AG04449 (cell line): Measurements from ENCODE around the gene GNAT3.

Source experiments
- CTCF ChIA-PET: fragments of 350-600 bp; formaldehyde crosslinking; extraction: SDS; loops from one replicate; lab custom pipeline; 2021; ENCODE audit warnings: antibody characterized with exemption; lab: Yijun Ruan, JAX
- POLR2A ChIA-PET: fragments of 400-600, 350-600 bp; formaldehyde crosslinking; extraction: SDS; loops from one replicate; lab custom pipeline; 2020; ENCODE audit warnings: antibody characterized with exemption, inconsistent platforms; lab: Yijun Ruan, JAX
- DNase-seq: peaks from one replicate; pipeline ENCODE4 v3.0.0-alpha.2; 2010; ENCODE audit warnings: low read depth, low spot score
- H3K4me3 ChIP-seq: 2 replicates; pipeline ENCODE4 v1.5.1; 2011; ENCODE audit warnings: low read depth, mild to moderate bottlenecking, control low read depth, low read length
- CTCF ChIP-seq: IDR thresholded peaks from one replicate; pipeline ENCODE4 v1.5.1; 2011; ENCODE audit warnings: mild to moderate bottlenecking, moderate library complexity, low read length, control low read depth, inconsistent platforms; ENCODE audit not compliant: insufficient read depth; ENCODE audit errors: missing control alignments

GNAT3 gene

DNA sequence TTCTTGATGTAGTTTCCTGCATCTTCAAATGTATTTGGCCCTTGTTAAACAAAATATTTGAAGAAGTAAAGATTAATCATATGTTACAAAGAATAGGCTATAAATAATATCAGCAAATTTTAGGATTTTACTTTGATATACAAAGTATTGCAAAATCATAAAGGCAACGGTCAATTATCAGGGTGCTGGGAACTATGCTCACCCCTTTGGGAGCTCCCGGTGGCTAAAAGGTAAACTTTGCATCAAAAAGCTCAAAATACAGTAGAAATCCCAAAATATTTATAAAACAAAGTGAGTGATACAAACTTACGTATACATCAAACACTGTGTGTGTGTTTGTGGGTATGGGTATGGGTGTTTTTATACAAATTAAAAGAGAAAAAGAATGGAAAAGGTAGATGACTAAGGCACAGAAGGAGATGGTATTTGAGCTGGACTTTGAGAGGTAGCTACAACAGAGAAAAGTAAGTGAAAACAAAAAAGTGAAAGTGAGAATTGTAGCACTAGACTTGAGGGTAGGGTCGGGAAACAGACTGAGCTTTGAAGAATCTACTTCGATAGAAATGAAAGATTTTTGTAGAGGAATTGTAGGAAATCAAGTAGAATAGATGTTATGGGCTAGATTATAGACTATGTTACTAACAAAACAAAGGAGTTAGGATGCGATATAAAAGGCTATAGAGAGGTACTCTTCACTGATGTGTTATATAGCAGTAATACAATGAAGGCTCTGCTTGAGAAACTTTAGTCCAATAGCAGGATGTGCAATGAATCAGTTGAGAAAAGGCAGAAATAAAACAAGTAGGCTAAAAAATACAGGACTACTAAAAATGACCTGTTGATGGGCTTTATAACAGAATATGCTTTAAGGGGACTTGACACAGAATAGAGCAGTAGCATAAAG, 52.8 kb downstream of the GNAT3 start:
- ChIA-PET CTCF (interaction anchor here (1.0 to 1.4 kb wide), 3 partner anchors 31 to 203 kb away, joined by 3 to 4 read pairs (median 4); no protein-coding TSS in a partner anchor), POLR2A (no interaction called here)
- TF ChIP-seq CTCF = no peak
- DNase-seq = no peak
- no peak overlapping the region for H3K4me3 ChIP-seq

DNA sequence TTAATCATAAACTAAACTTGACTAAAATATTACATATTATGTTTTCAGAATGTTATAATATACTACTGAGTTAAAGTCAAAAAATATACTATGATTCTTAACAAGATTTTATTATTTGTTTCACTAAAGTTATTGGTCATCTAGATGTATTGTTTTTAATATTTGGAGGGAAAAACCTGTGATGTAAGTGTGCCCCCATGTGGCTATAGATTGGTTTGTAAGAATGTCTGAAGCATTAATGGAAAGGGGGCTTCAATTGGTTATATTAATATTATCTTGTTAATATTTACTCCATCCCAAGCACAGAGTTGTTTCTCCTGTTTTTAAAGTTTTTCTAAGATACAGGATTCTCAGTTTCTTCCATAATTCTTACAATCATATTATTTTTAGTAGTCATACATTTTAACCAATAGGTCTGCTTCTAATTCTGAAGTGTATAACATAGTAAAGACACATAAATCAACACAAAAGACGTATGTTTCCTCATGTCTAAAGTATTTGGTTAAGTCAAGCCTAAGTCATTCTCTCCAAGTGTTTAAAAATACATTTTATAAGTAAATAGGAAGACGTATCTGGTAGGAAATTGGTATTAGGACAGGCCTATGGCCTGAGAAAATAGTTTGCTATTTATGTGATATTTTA, 58.0 kb downstream of the GNAT3 start:
- no peak for DNase-seq
- CTCF ChIA-PET = interaction anchor here (0.5 to 1.0 kb wide), 2 partner anchors 393 to 394 kb away, joined by 3 read pairs; no protein-coding TSS in a partner anchor
- TF ChIP-seq CTCF = peak; percentile 13
- H3K4me3 ChIP-seq = no peak overlapping the region
- POLR2A ChIA-PET = no interaction called here

DNA sequence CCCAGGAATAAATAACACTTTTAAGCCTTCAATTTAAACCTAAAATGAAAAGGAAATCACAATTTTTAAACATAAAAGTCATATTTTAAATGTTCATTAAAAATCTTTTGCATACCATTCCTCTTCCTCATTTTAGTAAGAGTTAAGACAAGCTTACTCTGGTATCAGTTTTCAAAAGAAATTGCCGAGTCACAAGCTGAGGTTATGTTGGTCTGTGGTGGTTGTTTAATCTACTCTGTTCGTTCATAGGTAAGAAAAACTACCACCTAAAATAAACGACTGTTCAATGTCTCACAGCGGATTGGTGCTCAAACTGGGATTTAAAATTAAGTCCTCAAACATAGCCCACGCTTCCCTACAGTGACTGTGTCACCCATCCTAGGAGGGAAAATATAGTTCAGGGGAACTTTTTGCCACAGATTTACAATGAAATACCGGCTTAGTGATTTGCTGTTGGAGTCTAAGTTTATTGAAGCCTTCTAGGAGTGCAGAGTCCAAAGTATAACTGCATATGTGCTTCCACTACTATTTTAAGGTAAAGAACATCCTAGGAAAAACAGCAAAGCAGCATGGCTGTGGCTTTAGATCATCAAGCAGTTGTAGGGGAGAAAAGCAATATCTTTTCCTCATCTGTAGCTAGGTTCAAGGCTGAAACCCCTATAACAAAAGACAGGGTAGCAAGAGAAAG, 61.1 kb downstream of the GNAT3 start:
- ChIA-PET POLR2A (no interaction called here), CTCF (interaction anchor here (1.0 to 3.1 kb wide), 7 partner anchors 10 to 390 kb away, joined by 3 to 20 read pairs (median 3); no protein-coding TSS in a partner anchor)
- no peak for TF ChIP-seq CTCF
- H3K4me3 ChIP-seq = no peak overlapping the region
- DNase-seq = no peak

DNA sequence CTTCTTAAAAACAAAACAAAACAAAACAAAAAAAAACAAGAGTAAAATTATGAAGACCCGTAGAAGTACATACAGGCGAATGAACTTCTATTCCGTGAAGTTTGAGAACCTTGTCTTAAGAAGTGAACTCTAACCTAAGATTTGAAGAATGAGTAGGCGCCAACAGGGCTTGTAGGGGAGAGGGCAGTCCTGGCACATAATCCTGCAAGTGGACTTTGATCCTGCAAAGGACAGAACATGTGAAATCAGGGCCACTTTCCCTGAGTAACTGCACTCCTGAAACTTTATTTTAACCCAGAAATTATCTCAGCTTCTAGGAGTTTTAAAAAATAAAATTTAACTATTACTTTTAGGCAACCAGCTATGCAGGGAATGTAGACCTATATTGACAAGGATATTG, 62.0 kb downstream of the GNAT3 start:
- no peak for DNase-seq
- TF ChIP-seq CTCF = no peak
- H3K4me3 ChIP-seq = no peak overlapping the region
- CTCF ChIA-PET = interaction anchor here (1.0 to 3.1 kb wide), 3 partner anchors 9 to 390 kb away, joined by 3 to 20 read pairs (median 5); no protein-coding TSS in a partner anchor
- POLR2A ChIA-PET = no interaction called here

DNA sequence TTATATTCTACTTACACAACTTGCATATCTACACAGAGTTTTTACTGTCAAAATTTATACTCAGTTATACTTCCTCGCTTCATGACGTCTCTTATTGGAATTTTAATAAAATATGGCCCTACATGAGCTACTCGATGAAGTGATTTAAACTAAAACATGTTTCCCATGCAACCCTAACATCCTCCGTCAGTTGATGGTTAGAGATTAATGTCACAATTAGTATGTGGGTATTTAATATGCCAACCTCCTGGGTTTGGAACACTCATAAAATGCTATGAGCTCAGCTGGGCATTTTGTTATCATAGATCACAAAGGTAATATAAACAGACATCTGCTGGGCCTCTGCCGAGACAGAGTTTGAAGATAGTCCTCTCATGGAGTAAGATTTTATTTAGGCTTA, 66.5 kb downstream of the GNAT3 start:
- no peak overlapping the region for H3K4me3 ChIP-seq
- CTCF ChIA-PET = interaction anchor here (0.7 to 3.3 kb wide), 4 partner anchors 16 to 386 kb away, joined by 3 to 14 read pairs (median 5); no protein-coding TSS in a partner anchor
- POLR2A ChIA-PET = no interaction called here
- DNase-seq = no peak
- TF ChIP-seq CTCF = no peak

GRCh38 chr7:80444811-80445210, 67.1 kb downstream of the GNAT3 start:
- no peak for DNase-seq
- no peak for TF ChIP-seq CTCF
- no peak overlapping the region for H3K4me3 ChIP-seq
- ChIA-PET POLR2A (no interaction called here), CTCF (interaction anchor here (0.7 to 3.3 kb wide), 3 partner anchors 16 to 214 kb away, joined by 3 to 14 read pairs (median 4); no protein-coding TSS in a partner anchor)
